GM18505 (cell line): ENCODE measurements around the gene HEBP2.

Experiments
- ATAC-seq: cut with Tn5 transposase; IDR thresholded peaks from one replicate; pipeline ENCODE4 v1.9.1; 2021; ENCODE audit not compliant: unreplicated experiment
- POLR2A ChIP-seq: IDR thresholded peaks from 4 replicates; pipeline ENCODE4 v1.6.1; 2011; ENCODE audit warnings: borderline replicate concordance; ENCODE audit not compliant: insufficient read depth, insufficient read length; ENCODE audit errors: extremely low read depth

Gene HEBP2

GRCh38 chr6:138386897-138387296, 17.1 kb upstream of the HEBP2 start:
- ATAC-seq: no peak

GRCh38 chr6:138387577-138388368, 16.2 kb upstream of the HEBP2 start:
- no peak for TF ChIP-seq POLR2A
- no peak for ATAC-seq

More at GRCh38 chr6:138386897-138387296, 17.1 kb upstream of the HEBP2 start:
- no peak for TF ChIP-seq POLR2A

GRCh38 chr6:138389551-138389950, 14.5 kb upstream of the HEBP2 start:
- no peak for TF ChIP-seq POLR2A
- no peak for ATAC-seq

GRCh38 chr6:138393871-138394783, 9.9 kb upstream of the HEBP2 start:
- ATAC-seq: no peak

GRCh38 chr6:138396709-138397108, 7.3 kb upstream of the HEBP2 start:
- ATAC-seq: no peak

More at GRCh38 chr6:138393871-138394783, 9.9 kb upstream of the HEBP2 start:
- no peak for TF ChIP-seq POLR2A

DNA sequence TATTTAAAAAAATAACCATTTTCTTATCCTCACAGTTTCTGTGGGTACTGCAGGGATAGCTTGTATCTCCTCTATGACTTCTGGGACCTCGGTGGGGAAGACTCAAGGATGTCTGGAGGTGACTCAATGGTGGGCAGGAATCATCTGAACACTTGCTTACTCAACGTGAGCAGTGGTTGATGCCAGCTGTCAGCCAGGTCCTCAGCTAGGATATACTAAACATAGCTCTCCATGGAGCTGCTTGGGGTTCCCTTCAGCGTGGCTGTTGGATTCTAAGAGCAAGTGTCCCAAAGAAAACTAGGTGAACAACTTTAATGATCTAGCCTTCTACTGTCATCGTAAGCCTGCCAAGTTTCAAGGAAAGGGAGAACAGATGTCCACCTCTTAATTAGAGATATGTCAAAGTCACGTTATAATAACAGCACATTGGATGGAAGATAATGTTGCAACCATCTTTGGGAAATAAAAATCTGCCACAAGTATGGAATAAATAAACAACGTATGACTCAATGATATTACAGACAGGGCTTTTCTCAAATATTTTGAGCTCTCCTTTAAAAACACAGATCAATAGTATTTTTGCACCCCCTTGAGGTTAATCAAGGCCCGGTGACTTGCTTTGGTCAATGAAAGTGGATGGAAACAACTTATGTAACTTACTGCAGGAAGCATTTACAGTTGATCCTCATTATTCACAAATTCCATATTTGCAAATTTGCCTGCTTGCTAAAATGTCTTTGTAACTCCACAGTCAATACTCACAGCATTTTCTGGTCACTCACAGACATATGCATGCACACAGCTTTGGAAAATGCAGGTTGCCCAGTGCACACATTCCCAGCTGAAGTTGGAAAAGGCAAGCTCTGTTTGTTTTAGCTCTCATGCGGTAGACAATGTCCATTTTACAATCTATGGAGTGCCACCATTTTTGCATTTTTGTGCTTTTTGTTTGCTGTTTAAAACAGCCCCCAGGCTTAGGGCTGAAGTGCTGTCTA, 6.6 kb upstream of the HEBP2 start:
- no peak for ATAC-seq
- TF ChIP-seq POLR2A: no peak

More at GRCh38 chr6:138396709-138397108, 7.3 kb upstream of the HEBP2 start:
- no peak for TF ChIP-seq POLR2A

DNA sequence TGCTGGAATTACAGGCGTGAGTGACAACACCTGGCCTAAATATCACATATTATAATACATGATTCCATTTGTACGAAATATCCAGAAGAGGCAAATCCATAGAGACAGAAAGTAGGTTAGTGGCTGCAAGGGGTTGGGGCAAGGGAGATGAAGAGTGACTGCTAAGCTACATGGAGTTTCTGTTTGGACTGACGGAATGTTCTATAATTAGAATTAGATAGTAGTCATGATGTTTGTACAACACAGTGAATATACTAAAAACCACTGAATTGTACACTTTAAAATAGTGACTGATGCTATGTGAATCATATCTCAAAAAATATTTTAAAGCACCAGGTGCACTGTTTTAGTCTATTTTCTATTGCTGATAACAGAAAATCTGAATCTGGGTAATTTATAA, 3.7 kb upstream of the HEBP2 start:
- no peak for ATAC-seq
- no peak for TF ChIP-seq POLR2A

GRCh38 chr6:138401960-138402837, 1.8 kb upstream of the HEBP2 start:
- ATAC-seq: no peak
- TF ChIP-seq POLR2A: no peak

GRCh38 chr6:138402838-138403187, 1.2 kb upstream of the HEBP2 start:
- TF ChIP-seq POLR2A: no peak
- no peak for ATAC-seq

DNA sequence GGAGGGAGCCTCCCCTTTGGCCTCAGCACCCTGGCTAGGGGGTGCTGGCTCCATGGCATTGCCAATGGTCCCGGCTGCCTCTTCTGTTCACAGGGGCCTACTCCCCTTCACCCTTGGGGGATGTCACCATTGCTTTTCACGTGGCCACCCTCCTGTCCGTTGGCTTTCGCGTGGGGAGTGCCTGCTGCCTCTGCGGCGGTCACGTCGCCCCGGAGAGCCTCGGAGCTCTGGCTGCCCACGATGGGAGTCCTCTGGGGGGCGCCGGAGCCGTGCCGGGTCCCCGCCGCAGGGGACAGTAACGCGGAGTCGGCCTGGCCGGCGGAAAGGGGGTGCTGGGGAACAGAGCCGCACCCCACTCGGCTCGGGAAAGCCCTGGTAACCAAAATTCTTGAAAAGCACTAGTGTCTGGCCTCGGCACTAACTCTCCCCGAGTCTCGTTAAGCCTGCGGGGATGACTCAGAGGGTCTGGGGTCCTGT, 661 bp upstream of the HEBP2 start:
- peak; percentile 17 for ATAC-seq
- no peak for TF ChIP-seq POLR2A

DNA sequence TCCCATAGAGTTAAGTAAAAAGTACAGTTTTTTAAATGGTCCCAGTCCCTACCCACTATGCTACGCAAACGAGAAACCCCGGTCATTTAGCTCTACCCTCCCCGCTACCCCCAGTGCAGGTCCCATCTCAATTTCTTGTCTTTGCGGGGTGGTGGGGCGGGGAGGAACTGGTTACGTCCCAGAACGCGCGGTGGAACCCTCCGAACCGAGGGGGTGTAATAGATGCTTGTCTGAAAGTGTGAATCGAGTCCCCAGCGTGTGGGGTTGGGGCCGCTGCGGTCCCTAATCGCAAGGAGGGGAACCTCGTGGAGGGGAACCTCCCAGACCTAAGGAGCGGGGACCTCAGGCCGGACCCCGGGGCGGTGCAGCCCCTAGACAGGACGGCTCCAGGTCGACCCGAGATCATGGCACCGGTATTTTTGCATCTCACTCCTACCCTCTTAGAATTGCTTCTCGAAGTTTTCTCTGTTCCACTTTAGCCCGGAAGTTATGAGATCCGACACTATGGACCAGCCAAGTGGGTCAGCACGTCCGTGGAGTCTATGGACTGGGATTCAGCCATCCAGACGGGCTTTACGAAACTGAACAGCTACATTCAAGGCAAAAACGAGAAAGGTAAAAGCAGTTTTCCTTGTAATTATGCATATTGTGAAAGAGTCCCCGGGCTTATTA, 779 bp downstream of the HEBP2 start:
- no peak for ATAC-seq
- no peak for TF ChIP-seq POLR2A
